Effector memory CD4-positive, alpha-beta T cell (primary cell): ENCODE measurements around the gene NANOS2.

Experiments used
- DNase-seq, 3 donors: peaks; one replicate each; pipeline ENCODE4 v3.0.0-alpha.2; 2020
- H3K27ac ChIP-seq: 2 replicates; pipeline ENCODE4 v1.7.0; 2013; ENCODE audit warnings: mild to moderate bottlenecking, low read length, moderate library complexity; ENCODE audit not compliant: insufficient read depth, poor library complexity, severe bottlenecking
- H3K27me3 ChIP-seq: replicated peaks from 2 replicates; pipeline ENCODE4 v1.7.0; 2013; ENCODE audit warnings: mild to moderate bottlenecking, low read length; ENCODE audit not compliant: insufficient read depth, control insufficient read depth, poor library complexity, severe bottlenecking
- H3K36me3 ChIP-seq: 2 replicates; pipeline ENCODE4 v1.7.0; 2013; ENCODE audit warnings: mild to moderate bottlenecking, low read length, moderate library complexity; ENCODE audit not compliant: control insufficient read depth, insufficient read depth
- H3K4me1 ChIP-seq: 2 replicates; pipeline ENCODE4 v1.7.0; 2013; ENCODE audit warnings: low read length, mild to moderate bottlenecking; ENCODE audit not compliant: control insufficient read depth, insufficient read depth, poor library complexity, severe bottlenecking
- H3K4me3 ChIP-seq: 2 replicates; pipeline ENCODE4 v1.7.0; 2013; ENCODE audit warnings: low read length, low read depth, mild to moderate bottlenecking; ENCODE audit not compliant: insufficient read depth, poor library complexity, severe bottlenecking
- H3K9me3 ChIP-seq: 2 replicates; pipeline ENCODE4 v1.7.0; 2013; ENCODE audit warnings: mild to moderate bottlenecking, low read length, moderate library complexity; ENCODE audit not compliant: control insufficient read depth

Gene NANOS2

GRCh38 chr19:45883881-45884681 lies 30.5 kb downstream of the NANOS2 start:
- peaks cover 37% of the 10 kb centered on the region for H3K4me1 ChIP-seq
- no peaks in the 10 kb centered on the region for H3K27me3 ChIP-seq
- no peak for DNase-seq
- no peaks in the 10 kb centered on the region for H3K36me3 ChIP-seq
- no peak overlapping the region for H3K27ac ChIP-seq
- H3K4me3 ChIP-seq: no peak overlapping the region
- no peaks in the 10 kb centered on the region for H3K9me3 ChIP-seq

GRCh38 chr19:45883586-45883880 lies 31.0 kb downstream of the NANOS2 start:
- Histone ChIP-seq H3K4me3 (no peak overlapping the region), H3K4me1 (peaks cover 37% of the 10 kb centered on the region)

GRCh38 chr19:45882652-45883585 lies 31.7 kb downstream of the NANOS2 start:
- DNase-seq: peak; percentile 66 to 73 (median 71)
- H3K27ac ChIP-seq: no peak overlapping the region
- no peaks in the 10 kb centered on the region for H3K27me3 ChIP-seq
- peaks cover 37% of the 10 kb centered on the region for H3K4me1 ChIP-seq
- no peaks in the 10 kb centered on the region for H3K36me3 ChIP-seq
- peak overlapping the region; percentile 24 for H3K4me3 ChIP-seq
- no peaks in the 10 kb centered on the region for H3K9me3 ChIP-seq

More at GRCh38 chr19:45883586-45883880, 31.0 kb downstream of the NANOS2 start:
- Histone ChIP-seq H3K27ac (no peak overlapping the region), H3K36me3 (no peaks in the 10 kb centered on the region), H3K27me3 (no peaks in the 10 kb centered on the region), H3K9me3 (no peaks in the 10 kb centered on the region)
- DNase-seq: no peak

- no peak overlapping the region for H3K4me3 ChIP-seq
- no peaks in the 10 kb centered on the region for H3K36me3 ChIP-seq
- DNase-seq: no peak
- H3K27me3 ChIP-seq: no peaks in the 10 kb centered on the region
- no peak overlapping the region for H3K27ac ChIP-seq
- peaks cover 35% of the 10 kb centered on the region for H3K4me1 ChIP-seq
- H3K9me3 ChIP-seq: no peaks in the 10 kb centered on the region
These were observed 32.6 kb downstream of the NANOS2 start for GRCh38 chr19:45881909-45882528.

- Histone ChIP-seq H3K4me3 (no peak overlapping the region), H3K27me3 (no peaks in the 10 kb centered on the region), H3K4me1 (peaks cover 37% of the 10 kb centered on the region), H3K9me3 (no peaks in the 10 kb centered on the region), H3K27ac (no peak overlapping the region), H3K36me3 (no peaks in the 10 kb centered on the region)
- no peak for DNase-seq
These were observed 33.3 kb downstream of the NANOS2 start for GRCh38 chr19:45881082-45881908.

GRCh38 chr19:45879971-45880370 lies 34.6 kb downstream of the NANOS2 start:
- no peak for DNase-seq
- Histone ChIP-seq H3K27me3 (no peaks in the 10 kb centered on the region), H3K36me3 (no peaks in the 10 kb centered on the region), H3K9me3 (no peaks in the 10 kb centered on the region), H3K4me1 (peaks cover 30% of the 10 kb centered on the region), H3K27ac (no peak overlapping the region), H3K4me3 (no peak overlapping the region)

GRCh38 chr19:45879055-45879454 lies 35.5 kb downstream of the NANOS2 start:
- Histone ChIP-seq H3K36me3 (no peaks in the 10 kb centered on the region), H3K4me1 (peaks cover 21% of the 10 kb centered on the region), H3K27ac (no peak overlapping the region), H3K4me3 (no peak overlapping the region), H3K27me3 (no peaks in the 10 kb centered on the region), H3K9me3 (no peaks in the 10 kb centered on the region)
- DNase-seq: no peak

GRCh38 chr19:45878043-45878794 lies 36.4 kb downstream of the NANOS2 start:
- H3K4me1 ChIP-seq: peaks cover 16% of the 10 kb centered on the region
- DNase-seq: no peak
- no peak overlapping the region for H3K27ac ChIP-seq
- no peaks in the 10 kb centered on the region for H3K36me3 ChIP-seq
- H3K4me3 ChIP-seq: no peak overlapping the region
- H3K9me3 ChIP-seq: no peaks in the 10 kb centered on the region
- H3K27me3 ChIP-seq: no peaks in the 10 kb centered on the region
